ENCODE measurements around the gene OR2AJ1.

OR2AJ1 gene

DNA sequence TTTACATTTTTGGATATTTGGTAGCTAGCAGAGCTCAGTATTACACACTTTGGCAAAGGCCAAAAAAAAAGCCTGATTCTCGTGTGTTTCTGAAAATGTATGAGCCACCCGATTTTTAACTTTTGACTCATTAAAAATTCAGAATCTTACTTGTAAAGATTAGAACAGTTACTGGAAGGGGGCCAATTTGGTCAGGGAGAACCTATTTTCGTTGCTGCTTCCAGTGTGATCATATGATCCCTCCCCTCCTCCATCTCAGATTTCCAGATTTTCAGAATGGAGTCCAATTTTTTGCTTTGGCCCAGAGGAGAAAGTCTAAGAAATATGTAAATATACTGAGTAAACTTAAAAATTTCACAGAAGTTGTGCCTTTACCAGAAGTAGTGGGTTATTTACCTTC is 37.1 kb downstream of the OR2AJ1 start:
- DNase-seq (ENCODE audit: low read depth, low spot score), result no peak

DNA sequence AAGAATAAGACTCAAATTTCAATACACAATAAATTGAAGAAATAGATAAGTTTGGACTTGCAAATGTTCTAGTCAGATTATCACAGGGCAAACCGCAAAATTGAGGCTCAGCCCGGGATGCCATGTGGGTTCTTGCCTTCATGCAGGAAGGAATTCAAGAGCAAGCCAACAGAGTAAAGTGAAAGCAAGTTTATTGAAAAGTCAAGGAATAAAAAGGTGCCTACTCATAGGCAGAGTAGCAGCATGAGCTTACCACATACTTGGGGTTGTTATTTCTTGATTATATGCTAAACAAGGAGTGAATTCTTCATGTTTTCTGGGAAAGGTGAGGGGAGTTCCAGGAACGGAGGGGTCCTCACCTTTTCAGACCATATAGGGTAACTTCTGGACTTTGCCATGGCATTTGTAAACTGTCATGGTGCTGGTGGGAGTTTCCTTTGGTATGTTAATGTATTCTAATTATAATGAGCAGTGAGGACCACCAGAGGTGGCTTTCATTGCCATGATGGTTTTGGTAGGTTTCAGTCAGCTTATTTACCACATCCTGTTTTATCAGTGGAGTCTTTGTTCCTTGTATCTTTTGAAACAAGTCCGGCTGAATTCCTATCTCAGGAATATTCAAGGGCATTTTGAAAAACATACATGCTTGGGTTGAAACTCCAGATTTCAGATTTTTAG is 38.4 kb downstream of the OR2AJ1 start:
- no peak for DNase-seq (ENCODE audit: low read depth, low spot score)

DNA sequence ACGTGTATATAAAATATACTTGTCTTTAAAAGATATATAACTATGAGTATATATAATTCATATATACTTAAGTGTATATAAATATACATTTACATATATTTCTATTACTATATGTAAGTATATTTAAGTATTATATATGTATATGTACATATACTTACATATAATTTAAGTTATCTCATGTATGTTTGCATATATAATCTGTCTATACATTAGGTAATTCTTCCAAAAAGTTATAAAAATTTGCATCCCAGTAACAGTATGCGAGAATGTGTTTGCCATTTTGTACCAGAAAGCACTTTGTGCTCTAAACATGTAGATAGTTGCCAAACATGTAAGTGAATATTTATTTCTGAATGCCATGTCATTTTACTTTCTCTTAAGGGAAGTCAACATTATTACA is 40.2 kb downstream of the OR2AJ1 start, which contains the start of gene OR2AK2:
Gene OR2AK2 (plus strand): TSS at position 301 of the 400 bp plus-strand sequence. CDS start 144 bp downstream, outside the sequence.
- no peak for DNase-seq (ENCODE audit: low read depth, low spot score)

DNA sequence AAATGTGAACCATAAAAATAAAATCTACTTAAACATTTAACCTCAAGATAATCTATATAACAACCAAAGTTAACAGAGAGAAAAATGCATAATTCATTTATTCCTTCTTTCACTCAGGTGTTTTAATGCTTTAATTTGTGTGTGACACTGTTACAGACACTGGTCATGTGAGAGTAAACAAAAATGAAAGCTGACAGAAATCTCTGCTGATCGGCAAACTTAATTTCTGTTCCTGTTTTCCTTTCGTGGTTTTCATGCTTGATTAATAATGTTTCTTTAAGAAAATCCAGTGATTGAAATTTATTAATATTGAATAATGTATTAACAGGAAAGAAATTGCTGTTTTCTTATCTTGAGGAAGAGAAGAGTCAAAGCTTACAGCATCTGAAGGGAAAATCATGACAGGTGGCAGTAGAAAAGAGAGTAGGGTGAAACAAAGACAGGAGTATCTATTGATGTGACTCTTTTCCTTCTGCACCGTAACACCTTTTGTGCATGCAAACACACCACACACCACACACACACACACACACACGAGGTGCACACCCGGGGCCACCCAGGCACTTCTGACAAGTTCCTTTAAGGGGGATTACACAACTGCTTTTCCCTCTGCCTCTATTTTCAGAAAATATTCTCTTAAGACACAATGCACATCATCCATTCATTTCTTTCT is 42.0 kb downstream of the OR2AJ1 start:
- no peak for DNase-seq (ENCODE audit: low read depth, low spot score)

All from activated CD4-positive, CD25-positive, alpha-beta regulatory T cell treated with anti-CD3 and anti-CD28 coated beads, Interleukin-2, amount 50 U/mL, for 16 hours (primary cell).